ENCODE results near the gene CLIC3.

The CLIC3 gene

GRCh38 chr9:136949239-136949816 is 47.0 kb downstream of the CLIC3 start:
- no peak for DNase-seq

DNA sequence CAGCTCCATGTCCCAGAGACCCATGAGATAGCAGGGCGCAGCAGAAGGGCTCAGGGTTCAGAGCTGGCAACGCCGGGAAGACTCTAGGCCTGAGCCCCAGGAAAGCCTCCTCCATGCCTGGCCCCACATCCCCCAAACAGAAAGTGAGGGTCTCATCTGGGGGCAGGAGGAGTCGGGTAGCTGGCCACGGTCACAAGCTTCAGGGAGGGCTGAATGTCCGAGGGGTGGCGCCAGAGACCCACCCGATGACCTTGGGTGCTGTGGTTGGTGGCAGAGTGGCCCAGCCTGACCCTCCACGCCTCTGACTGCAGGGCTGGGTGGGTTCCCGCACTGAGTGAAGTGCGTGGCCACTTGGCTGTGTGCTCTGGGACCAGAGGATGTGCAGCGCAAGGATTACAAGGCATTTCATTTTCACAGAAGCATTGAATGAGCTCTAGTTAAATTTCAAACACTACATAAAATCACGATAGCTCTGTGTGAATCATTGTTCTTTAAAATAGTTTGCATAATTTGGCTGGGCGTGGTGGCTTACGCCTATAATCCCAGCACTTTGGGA is 48.3 kb downstream of the CLIC3 start:
- DNase-seq = no peak

- DNase-seq = no peak
Measured at GRCh38 chr9:136947028-136947891, 49.1 kb downstream of the CLIC3 start.

DNA sequence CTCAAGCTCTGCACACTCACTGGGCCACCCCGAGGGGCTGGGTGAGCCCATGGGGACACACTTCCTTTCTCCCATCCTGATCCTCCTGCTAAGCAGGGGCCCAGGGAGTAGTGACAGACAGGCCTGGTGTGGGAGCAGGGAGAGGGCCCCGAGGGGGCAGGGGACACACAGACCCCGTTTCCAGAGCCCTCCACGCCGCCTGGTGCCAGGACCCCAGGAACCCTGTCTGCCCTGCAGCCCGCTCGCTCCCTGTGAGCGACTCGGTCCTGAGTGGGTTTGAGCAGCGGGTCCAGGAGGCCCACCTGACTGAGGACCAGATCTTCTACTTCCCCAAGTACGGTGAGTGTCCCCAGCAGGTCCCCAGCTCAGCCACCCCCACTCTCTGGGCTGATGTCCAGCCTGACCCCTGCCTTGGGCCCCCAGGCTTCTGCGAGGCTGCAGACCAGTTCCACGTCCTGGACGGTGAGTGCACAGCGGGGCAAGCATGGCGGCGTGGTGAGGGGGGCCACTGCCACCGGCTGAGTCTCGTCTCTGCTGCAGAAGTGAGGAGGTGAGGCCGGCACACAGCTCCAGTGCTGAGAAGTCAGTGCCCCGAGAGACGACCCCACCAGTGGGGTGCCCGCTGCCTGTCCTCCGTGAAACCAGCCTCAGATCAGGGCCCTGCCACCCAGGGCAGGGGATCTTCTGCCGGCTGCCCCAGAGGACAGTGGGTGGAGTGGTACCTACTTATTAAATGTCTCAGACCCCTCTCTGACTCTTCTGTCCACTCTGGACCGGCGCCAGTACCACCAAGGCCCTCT is 49.9 kb downstream of the CLIC3 start:
- DNase-seq = no peak

- no peak for DNase-seq
Measured at GRCh38 chr9:136945333-136946227, 50.8 kb downstream of the CLIC3 start.
